Activated effector memory CD4-positive, alpha-beta T cell treated with anti-CD3 and anti-CD28 coated beads, Interleukin-2, amount 50 U/mL, for 16 hours (primary cell): Measurements from ENCODE around the gene ADRA1B.
"Not testable (repeated sequence)": the region's sequence is repeated elsewhere in the genome, so short reads cannot be mapped to it uniquely, and the experiment has no call there.

Source experiments
- DNase-seq: peaks from one replicate; pipeline ENCODE4 v3.0.0-alpha.2; 2020

The ADRA1B gene

DNA sequence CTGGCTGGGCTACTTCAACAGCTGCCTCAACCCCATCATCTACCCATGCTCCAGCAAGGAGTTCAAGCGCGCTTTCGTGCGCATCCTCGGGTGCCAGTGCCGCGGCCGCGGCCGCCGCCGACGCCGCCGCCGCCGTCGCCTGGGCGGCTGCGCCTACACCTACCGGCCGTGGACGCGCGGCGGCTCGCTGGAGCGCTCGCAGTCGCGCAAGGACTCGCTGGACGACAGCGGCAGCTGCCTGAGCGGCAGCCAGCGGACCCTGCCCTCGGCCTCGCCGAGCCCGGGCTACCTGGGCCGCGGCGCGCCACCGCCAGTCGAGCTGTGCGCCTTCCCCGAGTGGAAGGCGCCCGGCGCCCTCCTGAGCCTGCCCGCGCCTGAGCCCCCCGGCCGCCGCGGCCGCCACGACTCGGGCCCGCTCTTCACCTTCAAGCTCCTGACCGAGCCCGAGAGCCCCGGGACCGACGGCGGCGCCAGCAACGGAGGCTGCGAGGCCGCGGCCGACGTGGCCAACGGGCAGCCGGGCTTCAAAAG is 55.7 kb downstream of the ADRA1B start:
- no peak for DNase-seq

DNA sequence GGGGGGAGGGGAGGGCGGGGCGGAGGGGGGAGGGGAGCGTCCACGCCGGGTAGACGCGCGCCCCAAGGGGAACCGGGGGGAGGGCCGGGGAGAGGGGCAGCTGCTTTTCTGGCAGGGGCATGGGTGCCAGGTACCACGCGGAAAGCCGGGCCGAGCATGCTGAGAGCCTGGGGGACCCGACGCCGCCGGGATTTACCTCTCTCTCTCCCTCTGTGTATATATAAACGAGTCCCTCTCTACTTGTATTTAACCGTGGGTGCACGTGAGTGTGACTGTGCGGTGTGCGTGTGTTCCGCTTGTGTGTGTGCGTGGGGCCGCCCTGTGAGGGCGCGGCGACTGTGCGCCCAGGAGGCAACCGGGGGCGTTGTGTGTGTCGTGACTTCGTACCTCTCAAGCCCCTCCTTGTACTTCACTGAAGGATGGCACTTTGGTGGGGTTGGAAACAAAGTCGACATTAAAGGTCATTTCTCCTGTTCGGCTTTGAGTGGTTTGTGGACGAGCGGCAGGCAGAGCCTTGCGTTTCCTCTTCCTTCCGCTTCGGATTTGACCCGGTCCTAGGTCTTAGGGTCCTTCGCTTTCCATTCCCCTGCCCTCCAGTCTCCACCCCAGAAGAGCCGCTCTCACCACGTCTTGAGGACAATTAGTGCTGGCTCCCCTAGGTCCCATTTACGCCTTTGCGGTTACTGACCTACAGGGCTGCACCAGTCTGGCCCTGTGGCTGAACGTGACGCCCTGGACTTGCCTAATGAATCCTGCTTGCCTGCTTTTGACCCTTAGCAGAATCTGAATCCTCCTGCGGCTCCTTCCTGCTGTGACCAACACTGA is 56.5 kb downstream of the ADRA1B start:
- no peak for DNase-seq

DNA sequence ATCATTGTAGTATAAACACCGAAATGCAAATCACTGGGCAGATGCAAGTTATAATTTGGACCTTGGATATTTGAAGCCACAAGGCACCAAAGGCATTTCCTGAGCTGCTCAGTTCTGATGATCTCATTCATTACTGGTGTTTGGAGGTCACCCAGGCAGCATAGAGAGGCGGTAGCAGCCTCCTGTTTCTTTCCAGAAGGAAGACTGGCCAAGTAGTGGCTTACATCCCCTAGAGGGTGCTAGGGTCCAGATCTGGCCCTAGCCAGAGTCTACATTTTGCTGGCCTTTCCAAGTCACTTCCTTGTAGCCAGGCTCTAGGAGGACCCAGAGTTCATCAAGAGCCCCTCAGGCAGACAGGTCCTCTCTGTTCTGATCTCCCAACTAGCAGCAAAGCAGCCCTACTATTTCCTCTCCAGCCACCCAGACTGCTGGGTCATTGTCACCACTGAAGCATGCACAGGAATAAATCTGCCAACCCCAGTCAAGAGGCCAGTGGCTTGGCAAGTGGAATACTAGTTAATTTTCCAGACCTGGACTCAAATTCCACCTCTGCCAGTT is 59.3 kb downstream of the ADRA1B start:
- no peak for DNase-seq

DNA sequence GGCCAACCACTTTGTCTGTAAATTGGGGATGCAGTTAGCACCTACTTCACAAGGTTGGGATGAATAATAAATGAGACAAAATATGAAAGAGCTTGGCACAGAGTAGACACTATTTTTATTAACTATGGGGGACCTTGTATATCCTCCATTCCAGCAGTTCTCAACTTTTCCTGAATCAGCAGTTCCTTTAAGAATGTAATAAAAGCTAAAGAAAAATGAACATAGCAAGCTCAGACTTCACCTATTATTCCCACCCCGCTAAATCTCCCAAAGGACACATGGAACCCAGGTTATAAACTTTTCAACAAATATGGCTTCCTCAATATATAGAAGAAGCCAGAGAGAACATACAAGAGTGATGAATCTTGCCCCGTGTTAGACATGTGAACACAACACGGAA is 60.6 kb downstream of the ADRA1B start:
- DNase-seq = no peak

DNA sequence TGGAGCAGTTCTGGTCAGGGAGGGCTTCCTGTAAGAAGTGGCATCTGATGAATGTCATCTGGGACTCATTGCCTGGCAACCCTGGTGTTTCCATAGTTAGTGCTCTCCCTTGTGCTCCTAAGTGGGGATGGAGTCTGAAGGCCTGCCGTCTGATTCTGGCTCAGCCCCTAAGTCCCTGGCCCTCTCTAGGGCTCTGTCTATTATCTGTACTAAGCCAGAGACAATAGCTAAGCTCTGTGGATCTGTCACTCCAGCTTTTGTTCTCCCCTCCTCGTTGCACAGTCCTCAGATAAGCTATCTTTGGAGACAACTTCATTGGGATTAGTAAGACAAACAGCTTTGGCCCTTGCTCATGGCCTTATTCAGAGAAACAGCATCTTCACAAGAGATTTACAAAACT is 62.1 kb downstream of the ADRA1B start:
- no peak for DNase-seq

DNA sequence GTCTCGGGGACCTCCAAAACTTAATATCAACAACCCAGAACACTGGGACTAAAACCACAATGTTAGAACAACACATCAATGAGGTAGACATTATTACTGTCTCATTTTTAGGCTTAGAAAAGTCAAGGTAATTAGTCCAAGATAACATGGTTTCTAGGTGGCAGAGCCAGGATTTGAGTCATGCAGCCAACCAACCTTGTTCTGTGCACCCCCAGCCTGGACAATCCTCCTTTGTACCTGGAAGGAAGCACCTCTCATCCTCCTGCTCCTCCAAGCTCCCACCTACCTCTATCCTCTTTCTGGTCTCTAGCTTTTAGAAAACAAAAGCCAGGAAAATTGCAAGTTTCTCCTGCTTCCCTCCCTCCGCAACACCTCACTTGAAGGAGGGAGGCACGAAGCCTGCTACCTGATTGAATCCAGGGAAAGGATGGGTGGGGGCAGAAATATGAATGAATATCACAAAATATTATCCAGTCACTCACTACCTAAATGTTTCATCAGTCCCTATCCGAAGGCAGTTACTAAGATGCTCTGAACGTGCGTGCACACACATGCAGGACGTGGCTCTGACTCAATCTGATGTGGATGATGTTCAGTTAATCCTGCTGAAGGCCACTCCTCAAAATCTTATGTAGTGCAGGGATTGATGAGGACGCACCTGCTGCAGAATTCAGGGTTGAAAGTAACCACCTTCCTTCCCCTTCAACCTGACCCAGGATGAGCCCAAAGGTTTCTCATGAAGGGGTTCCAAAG is 66.3 kb downstream of the ADRA1B start:
- DNase-seq = no peak

DNA sequence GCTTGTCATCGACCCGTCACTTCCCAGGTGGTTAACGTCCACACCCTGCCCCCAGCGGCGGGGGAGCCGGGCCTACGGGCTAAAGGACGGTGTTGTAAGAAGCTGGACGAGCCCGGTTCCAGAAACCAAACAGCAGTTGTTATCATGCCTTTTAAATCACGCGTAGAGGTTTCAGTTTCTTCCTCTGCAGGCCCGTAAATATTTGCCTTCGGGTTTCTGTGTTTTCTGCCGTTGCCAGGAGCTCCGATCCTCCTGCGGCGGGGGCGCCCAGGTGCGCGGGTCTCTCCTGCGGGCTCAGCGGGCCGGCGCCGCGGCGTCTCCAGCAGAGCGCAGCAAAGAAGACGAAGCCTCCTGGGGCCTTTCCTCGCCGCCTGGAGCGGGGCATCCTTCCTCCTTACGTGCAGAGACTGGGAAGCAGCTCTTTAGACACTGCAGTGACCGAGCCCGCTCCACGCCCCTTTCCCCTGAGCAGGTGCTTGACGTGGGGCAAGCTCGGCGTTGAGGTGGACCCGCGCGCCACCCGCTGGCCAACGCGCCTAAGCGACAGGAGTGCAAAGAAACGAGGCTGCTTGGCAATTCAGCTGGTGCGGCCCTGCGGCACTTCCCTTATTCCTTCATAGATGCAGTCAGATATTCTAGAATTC is 70.9 kb downstream of the ADRA1B start:
- peak; percentile 90 for DNase-seq

DNA sequence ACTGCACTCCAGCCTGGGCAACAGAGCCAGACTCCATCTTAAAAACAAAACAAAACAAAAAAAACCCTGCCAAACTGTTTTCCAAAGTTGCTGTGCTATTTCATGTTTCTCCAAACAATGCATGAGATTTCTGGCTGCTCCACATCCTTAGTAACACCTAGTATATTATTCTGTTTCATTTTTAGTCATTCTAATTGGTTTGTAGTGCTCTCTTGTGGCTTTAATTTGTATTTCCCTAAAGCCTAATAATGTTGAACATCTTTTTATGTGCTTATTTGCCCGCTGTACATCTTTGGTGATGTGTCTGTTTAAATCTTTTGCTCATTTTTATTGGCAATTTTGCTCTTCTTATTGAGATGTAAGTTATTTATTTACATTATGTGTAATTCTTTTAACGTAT is 74.2 kb downstream of the ADRA1B start:
- DNase-seq = no peak

DNA sequence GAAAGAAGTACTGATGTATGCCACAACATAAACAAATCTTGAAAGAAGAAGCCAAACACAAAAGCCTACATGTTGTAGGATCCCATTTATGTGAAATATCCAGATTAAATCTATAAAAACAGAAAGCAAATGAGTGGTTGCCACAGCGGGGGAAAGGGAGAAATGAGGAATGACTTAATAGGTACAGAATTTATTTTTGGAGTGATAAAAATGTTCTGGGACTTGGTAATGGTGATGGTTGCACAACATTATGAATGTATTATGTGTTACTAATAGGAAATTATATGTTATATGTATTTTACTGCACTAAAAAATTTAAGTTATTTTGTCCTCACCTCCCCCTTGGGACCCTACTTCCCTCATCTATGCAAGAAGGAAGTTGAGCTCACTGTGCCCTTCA is 76.3 kb downstream of the ADRA1B start:
- DNase-seq = no peak

DNA sequence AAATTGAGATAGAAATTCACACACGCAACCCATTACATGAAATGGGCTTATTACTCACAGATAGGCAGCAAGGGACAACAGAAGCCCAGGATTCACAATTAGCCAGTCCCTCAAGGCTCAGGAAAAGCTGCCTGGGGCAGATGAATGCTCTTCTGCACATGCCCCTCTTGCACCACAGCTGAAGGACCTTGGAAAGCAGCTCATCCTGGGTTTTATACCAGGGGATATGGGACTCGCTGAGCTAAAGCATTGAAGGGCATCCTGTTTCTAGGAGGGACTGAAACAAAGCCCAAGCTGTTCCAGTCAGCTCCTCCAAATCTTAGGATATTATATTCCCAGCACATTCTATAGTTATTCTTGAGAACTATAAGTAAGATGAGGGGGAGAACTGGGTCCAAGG is 76.9 kb downstream of the ADRA1B start:
- DNase-seq = no peak

DNA sequence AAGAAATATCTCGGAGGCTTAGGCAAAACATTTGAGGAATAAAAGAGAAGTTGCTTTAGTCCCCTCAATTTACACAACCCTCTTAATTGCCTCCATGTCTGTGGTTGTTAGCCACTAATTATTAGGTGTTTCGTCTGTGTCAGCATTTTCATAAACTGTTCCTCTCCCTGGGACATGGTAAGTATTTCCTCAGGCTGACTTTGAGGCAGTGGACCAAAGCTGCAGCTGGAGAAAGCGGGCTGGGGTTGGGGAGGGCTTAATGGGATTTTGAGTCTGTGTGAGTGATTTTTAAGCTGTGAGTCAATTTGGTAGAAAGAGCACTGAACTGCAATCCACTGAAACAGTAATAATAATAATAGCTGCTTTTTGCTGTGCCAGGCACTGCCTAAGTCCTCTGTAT is 79.6 kb downstream of the ADRA1B start:
- no peak for DNase-seq

DNA sequence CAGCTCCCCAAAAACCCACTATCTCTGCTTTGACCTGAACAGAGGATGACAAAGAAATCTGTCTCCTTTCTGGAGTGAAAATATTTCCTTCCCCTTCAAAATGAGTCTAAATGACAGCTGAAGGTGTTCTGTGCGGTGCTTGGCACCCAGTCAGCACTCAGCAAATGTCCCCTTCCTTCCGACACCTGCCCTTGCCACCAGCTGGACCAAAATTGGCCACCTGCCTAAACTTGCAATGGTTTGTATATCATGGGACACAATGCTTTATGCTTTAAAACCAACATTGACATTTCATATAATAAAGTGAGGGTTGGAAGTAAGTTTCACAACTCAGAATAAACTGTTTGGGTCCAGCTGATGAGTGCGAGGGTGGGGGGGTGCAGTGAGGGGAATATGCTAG is 85.2 kb downstream of the ADRA1B start:
- no peak for DNase-seq

DNA sequence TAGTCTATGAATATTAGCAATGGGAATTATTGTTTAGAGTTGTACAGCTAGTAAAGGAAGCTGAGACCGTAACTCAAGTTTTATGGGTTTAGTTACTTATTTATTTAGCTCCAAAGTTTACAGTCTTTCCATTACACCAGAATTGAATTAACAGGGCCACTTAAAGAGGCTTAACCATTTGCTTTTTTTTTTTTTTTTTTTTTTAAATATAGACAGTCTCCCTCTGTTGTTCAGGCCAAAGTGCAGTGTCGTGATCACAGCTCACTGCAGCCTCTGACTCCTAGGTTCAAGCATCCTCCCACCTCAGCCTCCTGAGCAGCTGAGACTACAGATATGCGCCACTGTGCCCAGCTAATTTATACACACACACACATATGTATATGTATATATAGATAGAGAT is 91.2 kb downstream of the ADRA1B start:
- no peak for DNase-seq

DNA sequence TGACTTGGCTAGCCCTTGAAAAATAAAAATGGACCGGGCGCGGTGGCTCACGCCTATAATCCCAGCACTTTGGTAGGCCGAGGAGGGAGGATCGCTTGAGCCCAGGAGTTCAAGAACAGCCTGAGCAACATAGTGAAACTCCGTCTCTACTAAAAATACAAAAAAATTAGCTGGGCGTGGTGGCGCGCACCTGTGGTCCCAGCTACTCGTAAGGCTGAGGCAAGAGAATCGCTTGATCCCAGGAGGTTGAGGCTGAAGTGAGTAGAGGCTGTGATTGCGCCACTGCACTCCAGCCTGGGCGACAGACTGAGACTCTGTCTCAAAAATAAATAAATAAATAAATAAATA is 92.2 kb downstream of the ADRA1B start:
- DNase-seq = not testable (repeated sequence)

DNA sequence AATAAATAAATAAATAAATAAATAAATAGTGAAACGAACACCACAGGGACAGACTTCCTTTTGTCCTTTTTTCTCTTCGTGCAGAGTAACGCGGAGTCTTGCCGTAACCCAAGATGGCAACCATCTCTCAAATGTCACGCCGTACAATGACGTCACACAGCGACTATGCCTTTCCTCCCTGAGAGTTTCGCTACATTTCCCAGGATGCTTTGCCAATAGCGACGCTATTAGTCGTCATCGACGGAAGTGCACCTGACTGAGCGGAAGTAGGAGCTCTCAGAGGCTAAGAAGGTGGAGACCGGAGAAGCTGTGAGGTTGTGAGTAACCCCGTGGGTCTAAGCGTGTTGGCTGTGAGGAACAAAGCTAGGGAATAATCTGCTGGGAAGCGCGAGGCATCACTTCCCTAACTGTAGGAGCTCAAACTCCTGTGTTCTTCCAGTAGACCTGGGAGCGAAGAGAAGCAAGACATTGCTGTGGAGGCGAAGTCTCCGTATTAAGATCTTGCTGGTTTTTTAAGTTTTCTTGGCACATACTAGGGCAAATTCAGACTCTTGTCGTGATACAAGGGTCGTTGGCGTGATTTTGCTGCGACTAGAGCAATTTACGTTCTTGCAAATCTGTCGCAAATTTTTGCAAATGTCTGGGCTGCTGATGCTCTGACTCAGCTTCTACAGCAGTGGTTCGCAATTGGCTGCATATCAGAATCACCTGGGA is 92.8 kb downstream of the ADRA1B start, which contains the start of gene TTC1:
Gene TTC1 (plus strand): TSS at position 263 of the 714 bp plus-strand sequence. CDS start 1,390 bp downstream, outside the sequence.
- DNase-seq = peak; percentile 96

DNA sequence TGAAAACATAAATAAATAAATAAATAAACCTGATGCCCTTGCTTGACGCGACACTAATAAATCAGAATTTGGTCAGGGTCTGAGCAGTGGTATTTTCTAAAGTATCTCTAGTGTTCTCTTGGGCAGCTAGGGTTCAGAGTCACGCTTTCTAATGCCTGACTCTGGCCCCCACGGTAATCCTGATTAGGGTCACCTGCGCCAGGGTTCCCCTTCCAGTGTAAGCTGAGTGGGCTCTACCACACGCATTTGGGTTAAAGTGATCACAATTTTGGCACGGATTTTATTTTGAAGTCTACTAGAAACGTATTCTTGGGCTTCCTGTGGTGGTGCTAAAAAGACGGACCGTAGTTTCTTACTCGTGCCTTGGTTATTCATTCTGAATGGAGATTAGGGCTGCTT is 93.3 kb downstream of the ADRA1B start:
- DNase-seq = no peak

DNA sequence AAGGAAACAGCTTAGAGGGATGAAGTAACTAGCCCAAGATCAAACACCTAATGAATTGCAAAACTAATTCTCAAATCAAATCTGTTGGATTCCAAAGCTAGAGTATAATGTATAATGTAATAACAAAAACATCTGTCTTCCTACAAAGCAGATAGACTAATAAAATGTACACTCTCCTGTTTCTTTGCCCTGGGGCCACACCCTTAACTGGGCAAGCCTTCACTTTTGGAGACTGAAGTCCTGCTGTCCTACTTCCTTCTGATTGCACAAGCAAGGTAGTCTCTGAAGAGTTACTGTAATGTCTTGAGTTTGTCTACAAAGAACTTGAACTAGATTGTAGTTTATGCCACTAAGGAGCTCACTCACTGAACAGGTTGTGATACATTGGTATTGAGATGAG is 95.2 kb downstream of the ADRA1B start:
- DNase-seq = no peak

DNA sequence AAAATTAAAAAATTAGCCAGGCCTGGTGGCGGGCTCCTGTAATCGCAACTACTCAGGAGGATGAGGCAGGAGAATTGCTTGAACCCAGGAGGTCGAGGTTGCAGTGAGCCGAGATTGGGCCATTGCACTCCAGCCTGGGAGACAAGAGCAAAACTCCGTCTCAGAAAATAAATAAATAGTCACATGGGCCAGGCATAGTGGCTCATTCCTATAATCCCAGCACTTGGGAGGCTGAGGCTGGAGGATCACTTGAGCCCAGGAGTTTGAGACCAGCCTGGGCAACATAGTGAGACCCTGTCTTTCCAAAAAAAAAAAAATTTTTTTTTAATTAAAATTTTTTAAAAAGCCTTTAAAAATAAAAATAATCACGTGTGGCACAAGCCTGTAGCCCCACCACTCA is 97.9 kb downstream of the ADRA1B start:
- not testable (repeated sequence) for DNase-seq

DNA sequence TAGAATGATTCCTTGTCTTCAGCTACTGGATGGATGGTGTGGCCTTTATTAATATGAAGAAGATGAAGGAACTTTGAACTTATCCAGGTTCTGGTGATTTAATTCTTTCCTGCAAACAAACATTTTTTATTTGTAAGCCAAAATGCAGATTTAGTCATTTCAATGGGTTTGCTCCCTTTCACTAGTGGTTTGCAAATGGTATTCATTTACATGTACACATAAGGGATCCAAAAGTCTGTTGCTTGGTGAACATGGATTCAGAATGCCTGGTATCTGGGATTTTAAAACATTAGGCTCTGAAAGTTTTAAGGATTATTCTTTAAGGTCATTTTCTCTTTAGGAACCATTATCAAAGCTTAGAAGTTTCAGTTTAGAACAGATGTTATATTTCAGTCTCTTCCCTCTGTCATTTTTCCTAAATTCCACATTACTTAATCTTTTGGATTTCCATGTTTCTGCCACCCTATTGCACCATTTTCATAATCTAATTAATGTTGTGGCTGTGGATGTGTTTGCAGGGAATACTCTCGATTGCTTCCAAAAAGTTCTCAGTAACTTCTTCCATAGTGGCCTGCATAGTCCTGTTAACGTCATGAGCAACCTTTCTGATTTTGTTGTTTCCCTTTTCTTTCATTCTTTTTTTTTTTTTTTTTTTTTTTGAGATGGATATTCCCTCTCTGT is 102.8 kb downstream of the ADRA1B start:
- no peak for DNase-seq

DNA sequence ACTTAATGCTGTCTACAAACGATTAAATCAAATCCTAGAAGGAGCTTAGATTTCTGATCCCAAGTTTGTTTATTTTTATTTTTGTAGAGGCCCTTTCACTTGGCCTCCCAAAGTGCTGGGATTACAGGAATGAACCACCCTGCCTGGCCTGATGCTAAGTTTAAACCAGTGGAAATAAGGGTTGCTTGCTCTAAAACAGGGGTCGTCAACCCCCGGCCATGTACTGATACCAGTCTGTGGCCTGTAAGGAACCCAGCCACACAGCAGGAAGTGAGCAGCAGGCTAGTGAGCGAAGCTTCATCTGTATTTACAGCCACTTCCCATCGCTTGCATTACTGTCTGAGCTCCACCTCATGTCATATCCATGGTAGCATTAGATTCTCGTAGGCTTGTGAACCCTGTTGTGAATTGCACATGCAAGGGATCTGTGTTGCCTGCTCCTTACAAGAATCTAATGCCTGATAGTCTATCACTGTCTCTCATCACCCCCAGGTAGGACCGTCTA is 104.0 kb downstream of the ADRA1B start:
- no peak for DNase-seq

DNA sequence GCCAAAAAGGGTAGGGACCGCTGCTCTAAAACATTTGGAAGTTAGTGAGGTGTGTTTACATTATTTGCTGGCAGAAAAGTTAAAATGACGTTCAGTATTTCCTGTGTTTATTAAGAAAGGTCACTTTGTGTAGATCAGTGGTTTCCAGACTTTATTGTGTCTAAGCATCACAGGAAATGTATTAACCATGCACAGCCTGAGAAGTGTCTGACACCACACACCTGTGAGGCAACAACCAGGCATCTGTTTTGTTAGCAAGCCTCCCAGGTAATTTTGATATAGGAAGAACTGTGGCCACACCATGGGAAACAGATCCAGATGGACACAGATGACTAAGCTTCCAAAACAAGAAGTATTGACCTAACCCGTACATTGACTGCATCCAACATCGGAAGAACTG is 104.7 kb downstream of the ADRA1B start:
- DNase-seq = no peak
